Activated CD8-positive, alpha-beta memory T cell treated with anti-CD3 and anti-CD28 coated beads for 24 hours (primary cell): ENCODE results near the gene RBP5.

Source experiments
- DNase-seq: peaks from one replicate; pipeline ENCODE4 v3.0.0-alpha.2; 2020

RBP5 gene

GRCh38 chr12:7128681-7129286 is at the start of gene RBP5:
Gene RBP5, minus strand, starts transcription at chr12:7128889. Its CDS starts 114 bp downstream, at chr12:7128775.
- no peak for DNase-seq

GRCh38 chr12:7178481-7178880 is 49.8 kb upstream of the RBP5 start:
- DNase-seq, result no peak

GRCh38 chr12:7176595-7176994 is 47.9 kb upstream of the RBP5 start:
- DNase-seq, result no peak

GRCh38 chr12:7175493-7175892 is 46.8 kb upstream of the RBP5 start:
- no peak for DNase-seq

GRCh38 chr12:7171854-7172253 is 43.2 kb upstream of the RBP5 start:
- DNase-seq, result no peak

- no peak for DNase-seq
Observed at GRCh38 chr12:7169951-7170350, 41.3 kb upstream of the RBP5 start.

- no peak for DNase-seq
Observed at GRCh38 chr12:7162691-7163114, 34.0 kb upstream of the RBP5 start.

GRCh38 chr12:7161811-7162210 is 33.1 kb upstream of the RBP5 start:
- DNase-seq, result no peak

- no peak for DNase-seq
Observed at GRCh38 chr12:7161327-7161726, 32.6 kb upstream of the RBP5 start.

GRCh38 chr12:7160183-7160582 is 31.5 kb upstream of the RBP5 start:
- no peak for DNase-seq

GRCh38 chr12:7158781-7159609 is 30.3 kb upstream of the RBP5 start:
- no peak for DNase-seq

GRCh38 chr12:7157391-7157790 is 28.7 kb upstream of the RBP5 start:
- no peak for DNase-seq

GRCh38 chr12:7156259-7157197 is 27.8 kb upstream of the RBP5 start:
- DNase-seq, result no peak

GRCh38 chr12:7155471-7156034 is 26.9 kb upstream of the RBP5 start:
- no peak for DNase-seq

- DNase-seq, result no peak
Observed at GRCh38 chr12:7154901-7155470, 26.3 kb upstream of the RBP5 start.

GRCh38 chr12:7154042-7154441 is 25.4 kb upstream of the RBP5 start:
- DNase-seq, result no peak

- no peak for DNase-seq
Observed at GRCh38 chr12:7152818-7153217, 24.1 kb upstream of the RBP5 start.

GRCh38 chr12:7151532-7151931 is 22.8 kb upstream of the RBP5 start:
- DNase-seq, result no peak

- DNase-seq, result no peak
Observed at GRCh38 chr12:7150841-7151240, 22.2 kb upstream of the RBP5 start.

GRCh38 chr12:7150356-7150755 is 21.7 kb upstream of the RBP5 start:
- no peak for DNase-seq

- DNase-seq, result no peak
Observed at GRCh38 chr12:7146906-7147305, 18.2 kb upstream of the RBP5 start.

- DNase-seq, result no peak
Observed at GRCh38 chr12:7146228-7146627, 17.5 kb upstream of the RBP5 start.

GRCh38 chr12:7145671-7146070 is 17.0 kb upstream of the RBP5 start:
- DNase-seq, result no peak
